Measurements from ENCODE around the gene TEDC1. TPM values are rescaled to one million over a fixed set of nuclear protein-coding genes. Genes with fewer than 3 reads are reported as not detected.

Gene TEDC1
- total RNA-seq, 2 donors from 2014 or later, result 9.1 to 23.8 TPM

DNA sequence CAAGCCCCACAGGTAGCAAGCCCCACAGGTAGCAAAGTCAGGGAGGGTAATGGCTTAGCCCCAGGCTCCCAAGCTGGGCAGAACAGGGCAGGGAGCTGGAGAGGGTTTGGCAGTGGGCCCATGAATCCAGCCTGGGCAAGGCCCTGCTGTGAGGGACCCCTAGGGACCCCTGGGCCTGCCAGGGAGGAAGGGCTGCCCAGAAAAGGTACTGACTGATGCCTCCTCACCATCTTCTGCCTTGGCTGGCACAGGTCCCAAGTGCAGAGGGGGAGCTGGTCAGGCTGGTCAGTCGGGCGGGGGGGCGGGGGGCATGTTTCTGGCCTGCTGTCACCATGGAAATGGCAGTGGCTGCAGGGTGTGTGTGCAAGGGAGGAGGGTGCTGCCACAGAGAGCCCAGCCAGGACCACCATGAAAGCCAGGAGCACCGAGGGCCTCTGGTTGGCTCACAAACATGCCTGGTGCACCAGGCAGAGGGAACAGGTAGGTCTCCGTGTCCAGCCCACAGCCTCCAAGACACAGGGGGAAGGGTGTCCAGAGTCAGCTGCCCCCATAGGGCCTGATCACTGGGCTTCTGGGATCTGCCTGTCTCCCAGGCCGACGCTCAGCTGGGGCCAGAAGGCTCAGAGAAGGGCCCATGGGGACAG lies 17.9 kb upstream of the TEDC1 start:
- WGBS, 2 experiments (ENCODE audit: insufficient coverage in 1 of 2, insufficient read length in 1 of 2), result 60 to 69% methylated on average over 4 to 7 of the region's 7 CpGs
- no peaks in the 10 kb centered on the region for H3K9me3 ChIP-seq (ENCODE audit: control insufficient read depth, low read length)
- TF ChIP-seq, protein P1, sequence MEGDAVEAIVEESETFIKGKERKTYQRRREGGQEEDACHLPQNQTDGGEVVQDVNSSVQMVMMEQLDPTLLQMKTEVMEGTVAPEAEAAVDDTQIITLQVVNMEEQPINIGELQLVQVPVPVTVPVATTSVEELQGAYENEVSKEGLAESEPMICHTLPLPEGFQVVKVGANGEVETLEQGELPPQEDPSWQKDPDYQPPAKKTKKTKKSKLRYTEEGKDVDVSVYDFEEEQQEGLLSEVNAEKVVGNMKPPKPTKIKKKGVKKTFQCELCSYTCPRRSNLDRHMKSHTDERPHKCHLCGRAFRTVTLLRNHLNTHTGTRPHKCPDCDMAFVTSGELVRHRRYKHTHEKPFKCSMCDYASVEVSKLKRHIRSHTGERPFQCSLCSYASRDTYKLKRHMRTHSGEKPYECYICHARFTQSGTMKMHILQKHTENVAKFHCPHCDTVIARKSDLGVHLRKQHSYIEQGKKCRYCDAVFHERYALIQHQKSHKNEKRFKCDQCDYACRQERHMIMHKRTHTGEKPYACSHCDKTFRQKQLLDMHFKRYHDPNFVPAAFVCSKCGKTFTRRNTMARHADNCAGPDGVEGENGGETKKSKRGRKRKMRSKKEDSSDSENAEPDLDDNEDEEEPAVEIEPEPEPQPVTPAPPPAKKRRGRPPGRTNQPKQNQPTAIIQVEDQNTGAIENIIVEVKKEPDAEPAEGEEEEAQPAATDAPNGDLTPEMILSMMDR (conservative IDR thresholded peaks at IDR 0.05), result no peak
- H3K4me3 Mint-ChIP-seq, result no peak overlapping the region
- H3K36me3 Mint-ChIP-seq (ENCODE audit: low read depth), result peaks cover 1% of the 10 kb centered on the region
- peaks cover 28% of the 10 kb centered on the region for H3K27me3 Mint-ChIP-seq (ENCODE audit: insufficient read depth)
- H3K27ac Mint-ChIP-seq, result no peak overlapping the region
- peak overlapping the region; percentile 97 for H3K27ac ChIP-seq (ENCODE audit: low read depth, low read length)
- DNase-seq, result no peak
- H3K4me1 ChIP-seq (ENCODE audit: control insufficient read depth, insufficient read depth, low read length), result no peaks in the 10 kb centered on the region
- H3K27me3 ChIP-seq (ENCODE audit: control insufficient read depth, insufficient read depth, low read length, poor library complexity, severe bottlenecking), result peaks cover 35% of the 10 kb centered on the region
- H3K9ac ChIP-seq (ENCODE audit: extremely low read depth, low read length, poor library complexity, severe bottlenecking), result no peak overlapping the region
- H3K9me3 Mint-ChIP-seq, result peaks cover 2% of the 10 kb centered on the region
- H3K4me3 ChIP-seq (ENCODE audit: low read length), result no peak overlapping the region
- no peaks in the 10 kb centered on the region for H3K4me1 Mint-ChIP-seq
- peaks cover 8% of the 10 kb centered on the region for H3K36me3 ChIP-seq (ENCODE audit: control insufficient read depth, insufficient read depth, low read length)

DNA sequence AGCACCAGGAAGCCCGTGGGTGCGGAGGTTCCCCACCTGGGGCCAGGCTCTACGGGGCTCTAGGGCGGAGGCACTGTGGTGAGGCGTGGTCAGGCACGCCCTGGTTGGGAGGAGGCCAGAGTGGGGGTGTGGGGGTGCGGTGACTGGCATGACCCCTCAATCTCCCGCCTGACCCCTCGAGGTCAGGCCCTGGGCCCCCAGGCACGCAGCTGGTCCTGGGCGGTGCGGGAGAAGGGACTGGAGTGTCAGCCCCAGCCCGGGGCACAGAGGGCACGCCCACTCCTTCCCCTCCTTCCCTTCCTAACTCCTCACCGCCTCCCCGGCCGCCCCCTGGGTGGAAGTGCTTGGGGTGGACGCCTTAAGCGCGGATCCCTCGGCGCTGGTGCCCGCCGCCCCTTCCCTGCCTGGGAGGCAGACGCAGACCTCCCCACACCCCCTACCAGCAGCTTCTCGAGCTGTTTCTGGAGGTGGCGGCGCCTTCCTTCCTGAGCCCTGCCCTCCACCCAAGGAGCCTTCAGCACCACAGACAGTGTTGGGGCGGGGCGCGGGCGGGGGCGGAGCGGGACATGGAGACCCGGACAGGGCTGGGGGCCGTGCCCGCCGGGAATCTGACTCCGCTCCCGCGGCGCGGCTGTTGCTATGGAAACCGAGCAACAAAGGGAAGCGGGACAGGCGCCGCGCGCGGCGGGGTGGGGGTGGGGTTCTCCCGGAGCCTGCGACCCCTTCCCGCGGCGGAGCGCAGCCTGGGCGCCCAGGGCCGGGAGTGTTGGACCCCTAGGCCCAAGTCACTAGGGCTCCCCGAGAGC lies 17.2 kb upstream of the TEDC1 start:
- peak overlapping the region; percentile 50 for H3K4me3 Mint-ChIP-seq
- H3K9ac ChIP-seq (ENCODE audit: extremely low read depth, low read length, poor library complexity, severe bottlenecking), result peak overlapping the region; percentile 62

DNA sequence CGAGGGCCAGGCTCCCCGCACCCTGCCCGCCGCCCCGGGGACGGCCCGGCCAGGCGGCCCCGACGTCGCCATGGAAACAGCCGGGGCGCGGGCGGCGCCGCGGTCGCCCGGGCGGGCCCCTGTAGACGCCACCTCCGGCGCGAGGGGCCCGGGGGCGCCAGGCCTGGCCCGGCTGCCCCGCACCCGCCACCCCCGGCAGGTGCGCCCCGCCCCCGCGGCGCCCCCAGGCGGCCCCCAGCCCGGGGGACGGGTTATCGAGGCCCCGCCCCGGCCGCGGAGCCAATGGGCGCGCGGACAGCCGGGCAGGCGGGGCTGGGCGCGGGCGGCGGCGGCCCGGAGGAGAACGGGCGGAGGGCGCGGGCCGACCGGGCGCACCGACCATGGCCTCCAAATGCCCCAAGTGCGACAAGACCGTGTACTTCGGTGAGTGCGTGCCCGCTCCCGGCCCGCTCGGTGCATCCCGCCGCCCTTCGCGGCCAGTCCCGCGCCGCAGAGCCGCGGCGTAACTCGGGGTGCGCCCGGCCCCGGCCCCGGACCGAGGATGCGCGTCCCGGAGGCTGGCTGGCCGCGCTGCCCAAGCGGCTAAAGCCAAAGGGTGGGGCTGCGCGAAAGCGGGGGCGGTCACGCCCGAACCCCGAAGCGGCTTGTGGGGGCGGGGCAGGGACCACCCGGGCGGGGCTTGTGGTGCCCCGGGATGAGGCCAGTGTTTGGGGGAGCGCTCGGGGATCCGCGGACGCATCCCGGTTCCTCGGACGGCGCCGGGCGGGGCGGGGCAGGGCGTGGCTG lies 16.4 kb upstream of the TEDC1 start, which contains the start of gene CRIP2:
Gene CRIP2 (plus strand): TSS at position 339 of the 786 bp plus-strand sequence. CDS start 42 bp downstream, at position 381.
- Histone ChIP-seq H3K4me3 (ENCODE audit: low read length) (peak within 1 kb of the TSS; percentile 56), H3K36me3 (ENCODE audit: control insufficient read depth, insufficient read depth, low read length) (peaks cover 2% of the 10 kb centered on the region), H3K9ac (ENCODE audit: extremely low read depth, low read length, poor library complexity, severe bottlenecking) (peak within 1 kb of the TSS; percentile 62), H3K4me1 (ENCODE audit: control insufficient read depth, insufficient read depth, low read length) (no peaks in the 10 kb centered on the region), H3K27me3 (ENCODE audit: control insufficient read depth, insufficient read depth, low read length, poor library complexity, severe bottlenecking) (peaks cover 49% of the 10 kb centered on the region), H3K9me3 (ENCODE audit: control insufficient read depth, low read length) (no peaks in the 10 kb centered on the region), H3K27ac (ENCODE audit: low read depth, low read length) (peak within 1 kb of the TSS; percentile 97)
- Mint-ChIP-seq H3K36me3 (ENCODE audit: low read depth) (peaks cover 1% of the 10 kb centered on the region), H3K27ac (no peak within 1 kb of the TSS), H3K27me3 (ENCODE audit: insufficient read depth) (peaks cover 42% of the 10 kb centered on the region), H3K4me1 (no peaks in the 10 kb centered on the region), H3K9me3 (peaks cover 2% of the 10 kb centered on the region), H3K4me3 (peak within 1 kb of the TSS; percentile 51)
- DNase-seq, result peak; percentile 74
- TF ChIP-seq, protein P1 (conservative IDR thresholded peaks at IDR 0.05), result no peak
- 1% methylated on average over 24 to 118 of the region's 118 CpGs for WGBS, 2 experiments (ENCODE audit: insufficient coverage in 1 of 2, insufficient read length in 1 of 2)

More for the DNA sequence above, 17.2 kb upstream of the TEDC1 start:
- Histone ChIP-seq H3K4me3 (ENCODE audit: low read length) (peak overlapping the region; percentile 56), H3K27me3 (ENCODE audit: control insufficient read depth, insufficient read depth, low read length, poor library complexity, severe bottlenecking) (peaks cover 42% of the 10 kb centered on the region), H3K27ac (ENCODE audit: low read depth, low read length) (peak overlapping the region; percentile 97), H3K9me3 (ENCODE audit: control insufficient read depth, low read length) (no peaks in the 10 kb centered on the region), H3K36me3 (ENCODE audit: control insufficient read depth, insufficient read depth, low read length) (peaks cover 7% of the 10 kb centered on the region), H3K4me1 (ENCODE audit: control insufficient read depth, insufficient read depth, low read length) (no peaks in the 10 kb centered on the region)
- 5 to 19% methylated on average over 6 to 58 of the region's 60 CpGs for WGBS, 2 experiments (ENCODE audit: insufficient coverage in 1 of 2, insufficient read length in 1 of 2)
- H3K36me3 Mint-ChIP-seq (ENCODE audit: low read depth), result peaks cover 1% of the 10 kb centered on the region
- peaks cover 2% of the 10 kb centered on the region for H3K9me3 Mint-ChIP-seq
- H3K4me1 Mint-ChIP-seq, result no peaks in the 10 kb centered on the region
- peak; percentile 99 for DNase-seq
- TF ChIP-seq, protein P1 (conservative IDR thresholded peaks at IDR 0.05), result no peak
- no peak overlapping the region for H3K27ac Mint-ChIP-seq
- H3K27me3 Mint-ChIP-seq (ENCODE audit: insufficient read depth), result peaks cover 34% of the 10 kb centered on the region
